CD14-positive monocyte (primary cell): ENCODE data around the gene MAP7. TPM values are rescaled to one million over a fixed set of nuclear protein-coding genes. Genes with fewer than 3 reads are reported as not detected.

ENCODE experiments used
- DNase-seq, 3 donors: peaks; one replicate each; pipeline ENCODE4 v3.0.0-alpha.2; 2011 to 2022
- H2AFZ ChIP-seq: 2 replicates; pipeline ENCODE4 v1.6.0; 2012; ENCODE audit warnings: mild to moderate bottlenecking, low read depth, low read length, inconsistent platforms; ENCODE audit not compliant: insufficient read depth, poor library complexity, severe bottlenecking
- H3K27ac ChIP-seq, 2 donors: 1 replicate in 1 of 2; 2 replicates in 1 of 2; pipeline ENCODE4 v1.5.1; 2012 to 2013; ENCODE audit warnings: low read length in 2 of 2, control low read depth in 1 of 2, inconsistent platforms in 1 of 2, low read depth in 1 of 2, mild to moderate bottlenecking in 1 of 2
- H3K27me3 ChIP-seq, 2 donors: one replicate each; pipeline versions ENCODE4 v1.6.0 to v1.6.1; 2011 to 2013; ENCODE audit warnings: low read length in 2 of 2; ENCODE audit not compliant: control insufficient read depth in 2 of 2, insufficient read depth in 2 of 2
- H3K36me3 ChIP-seq, 2 donors: replicated peaks in 1 of 2; 1 replicate in 1 of 2; 2 replicates in 1 of 2; pipeline versions ENCODE4 v1.5.1 to v1.6.1; 2012 to 2013; ENCODE audit warnings: low read length in 2 of 2, control low read depth in 1 of 2, inconsistent platforms in 1 of 2, mild to moderate bottlenecking in 1 of 2; ENCODE audit not compliant: insufficient read depth in 2 of 2, control insufficient read depth in 1 of 2
- H3K4me1 ChIP-seq, 2 donors: 1 replicate in 1 of 2; 2 replicates in 1 of 2; pipeline versions ENCODE4 v1.5.1 to v1.6.1; 2012 to 2013; ENCODE audit warnings: low read length in 2 of 2, control low read depth in 1 of 2, inconsistent platforms in 1 of 2, mild to moderate bottlenecking in 1 of 2, moderate library complexity in 1 of 2; ENCODE audit not compliant: insufficient read depth in 2 of 2, control insufficient read depth in 1 of 2
- H3K4me2 ChIP-seq: replicated peaks from 2 replicates; pipeline ENCODE3; 2012; ENCODE audit warnings: low read length, moderate library complexity, mild to moderate bottlenecking; ENCODE audit not compliant: poor library complexity, severe bottlenecking; ENCODE audit errors: extremely low read depth
- H3K4me3 ChIP-seq, 3 experiments: fragments of 200-600 bp in 1 of 3; sonication (generic) in 1 of 3; replicated peaks in 1 of 3; 1 replicate in 2 of 3; 2 replicates in 1 of 3; pipeline ENCODE4 v1.5.1; 2011 to 2013; ENCODE audit warnings: low read length in 3 of 3, mild to moderate bottlenecking in 3 of 3, control low read depth in 2 of 3, low read depth in 2 of 3, inconsistent platforms in 1 of 3, moderate library complexity in 1 of 3
- H3K79me2 ChIP-seq: 2 replicates; pipeline ENCODE4 v1.6.0; 2012; ENCODE audit warnings: mild to moderate bottlenecking, control low read depth, inconsistent platforms, low read length, moderate library complexity; ENCODE audit not compliant: insufficient read depth
- H3K9ac ChIP-seq: 2 replicates; pipeline ENCODE4 v1.6.0; 2017; ENCODE audit warnings: low read length, mild to moderate bottlenecking; ENCODE audit not compliant: insufficient read depth, poor library complexity, severe bottlenecking
- H3K9me3 ChIP-seq, 2 donors: replicated peaks in 1 of 2; 1 replicate in 1 of 2; 2 replicates in 1 of 2; pipeline versions ENCODE4 v1.5.1 to v1.6.1; 2012 to 2013; ENCODE audit warnings: low read length in 2 of 2, control low read depth in 1 of 2; ENCODE audit not compliant: control insufficient read depth in 1 of 2, insufficient read depth in 1 of 2
- H4K20me1 ChIP-seq: 2 replicates; pipeline ENCODE4 v1.6.0; 2012; ENCODE audit warnings: mild to moderate bottlenecking, low read length, control low read depth, moderate library complexity; ENCODE audit not compliant: insufficient read depth
- H3K27ac Mint-ChIP-seq, 7 donors: one replicate each; pipeline ENCODE4 v1.8.0; 2020; ENCODE audit warnings: mild to moderate bottlenecking in 7 of 7, mixed read lengths in 7 of 7, moderate library complexity in 6 of 7, inconsistent platforms in 2 of 7
- H3K27me3 Mint-ChIP-seq, 3 donors: one replicate each; pipeline ENCODE4 v1.8.0; 2021 to 2022; ENCODE audit warnings: low read depth in 3 of 3, mild to moderate bottlenecking in 3 of 3, mixed read lengths in 3 of 3, moderate library complexity in 3 of 3, inconsistent platforms in 1 of 3
- H3K36me3 Mint-ChIP-seq, 2 donors: one replicate each; pipeline ENCODE4 v1.8.0; 2020; ENCODE audit warnings: mixed read lengths in 2 of 2, inconsistent platforms in 1 of 2, mild to moderate bottlenecking in 1 of 2
- H3K4me1 Mint-ChIP-seq: one replicate; pipeline ENCODE4 v1.8.0; 2020; ENCODE audit warnings: mild to moderate bottlenecking, mixed read lengths
- H3K4me3 Mint-ChIP-seq, 2 donors: one replicate each; pipeline ENCODE4 v1.8.0; 2020; ENCODE audit warnings: mild to moderate bottlenecking in 2 of 2, mixed read lengths in 2 of 2, moderate library complexity in 1 of 2
- H3K9me3 Mint-ChIP-seq, 7 donors: one replicate each; pipeline ENCODE4 v1.8.0; 2020 to 2022; ENCODE audit warnings: mixed read lengths in 7 of 7, mild to moderate bottlenecking in 6 of 7, moderate library complexity in 6 of 7, inconsistent platforms in 2 of 7
- WGBS: methylation state at CpG from one replicate; pipeline ENCODE4 v1.1.5; 2013; ENCODE audit warnings: missing lambda C conversion rate; ENCODE audit not compliant: insufficient coverage; 5-methylcytosine and 5-hydroxymethylcytosine counted together
- intact Hi-C, 2 donors: fragments of 100-400 bp; cut with micrococcal nuclease; formaldehyde crosslinking; loops; one replicate each; pipeline versions ENCODE4 v1.15.0 to v1.15.1; 2023
- polyA plus RNA-seq, 3 donors: library from polyadenylated mRNA; depleted of rRNA in 1 of 3; unstranded in 2 of 3; stranded (reverse) in 1 of 3; fragments of 300-500 nt in 2 of 3; fragments of >200 nt in 1 of 3; fragmentation: Illumina TruSeq in 2 of 3; gene quantifications; 1 replicate in 2 of 3; 2 replicates in 1 of 3; pipeline ENCODE4 v1.2.3, GENCODE V29; 2012 to 2021
- TF ChIP-seq, protein P1 (sequence below): fragments of 200-600 bp; IDR thresholded peaks from one replicate; pipeline ENCODE4 v1.8.0; 2022; ENCODE audit warnings: antibody characterized with exemption, mild to moderate bottlenecking

Gene MAP7
- polyA plus RNA-seq, 3 donors, result 0.67 to 1.6 (median 1.2) TPM

DNA sequence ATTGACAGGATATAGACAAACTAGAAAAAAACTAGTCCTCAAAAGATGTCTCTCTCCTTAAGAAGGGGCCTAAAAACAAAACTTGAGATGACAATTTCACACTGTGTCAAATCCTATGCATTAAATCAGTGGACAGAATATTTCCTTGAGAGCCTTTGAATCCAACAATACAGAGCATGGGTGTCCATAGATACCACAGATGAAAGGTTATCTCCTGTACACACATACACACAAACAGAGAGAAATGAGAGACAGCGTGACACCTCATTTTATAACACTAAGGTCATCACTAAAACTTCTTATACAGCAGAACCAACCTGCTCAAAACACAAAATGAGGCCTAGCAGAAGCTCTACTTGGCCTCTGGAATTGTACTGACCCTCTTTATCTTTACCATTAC is 55.5 kb downstream of the MAP7 start:
- Histone ChIP-seq H2AFZ (no peak overlapping the region), H3K36me3 (no peaks in the 10 kb centered on the region), H3K9me3 (no peaks in the 10 kb centered on the region), H3K4me2 (no peak overlapping the region), H3K4me1 (no peaks in the 10 kb centered on the region), H3K9ac (no peak overlapping the region), H3K79me2 (no peaks in the 10 kb centered on the region), H4K20me1 (no peaks in the 10 kb centered on the region), H3K4me3 (no peak overlapping the region), H3K27ac (no peak overlapping the region), H3K27me3 (no peaks in the 10 kb centered on the region)
- intact Hi-C loops, result no loop called here
- H3K4me1 Mint-ChIP-seq, result no peaks in the 10 kb centered on the region
- DNase-seq, result no peak
- H3K4me3 Mint-ChIP-seq, result no peak overlapping the region
- WGBS, result 100% methylated on average over 1 of the region's 1 CpG
- H3K36me3 Mint-ChIP-seq, result no peaks in the 10 kb centered on the region
- peaks cover 0 to 3% (median 1%) of the 10 kb centered on the region in 3 donors for H3K27me3 Mint-ChIP-seq
- TF ChIP-seq, protein P1, sequence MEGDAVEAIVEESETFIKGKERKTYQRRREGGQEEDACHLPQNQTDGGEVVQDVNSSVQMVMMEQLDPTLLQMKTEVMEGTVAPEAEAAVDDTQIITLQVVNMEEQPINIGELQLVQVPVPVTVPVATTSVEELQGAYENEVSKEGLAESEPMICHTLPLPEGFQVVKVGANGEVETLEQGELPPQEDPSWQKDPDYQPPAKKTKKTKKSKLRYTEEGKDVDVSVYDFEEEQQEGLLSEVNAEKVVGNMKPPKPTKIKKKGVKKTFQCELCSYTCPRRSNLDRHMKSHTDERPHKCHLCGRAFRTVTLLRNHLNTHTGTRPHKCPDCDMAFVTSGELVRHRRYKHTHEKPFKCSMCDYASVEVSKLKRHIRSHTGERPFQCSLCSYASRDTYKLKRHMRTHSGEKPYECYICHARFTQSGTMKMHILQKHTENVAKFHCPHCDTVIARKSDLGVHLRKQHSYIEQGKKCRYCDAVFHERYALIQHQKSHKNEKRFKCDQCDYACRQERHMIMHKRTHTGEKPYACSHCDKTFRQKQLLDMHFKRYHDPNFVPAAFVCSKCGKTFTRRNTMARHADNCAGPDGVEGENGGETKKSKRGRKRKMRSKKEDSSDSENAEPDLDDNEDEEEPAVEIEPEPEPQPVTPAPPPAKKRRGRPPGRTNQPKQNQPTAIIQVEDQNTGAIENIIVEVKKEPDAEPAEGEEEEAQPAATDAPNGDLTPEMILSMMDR, result no peak
- no peak overlapping the region for H3K27ac Mint-ChIP-seq
- H3K9me3 Mint-ChIP-seq, result no peaks in the 10 kb centered on the region

DNA sequence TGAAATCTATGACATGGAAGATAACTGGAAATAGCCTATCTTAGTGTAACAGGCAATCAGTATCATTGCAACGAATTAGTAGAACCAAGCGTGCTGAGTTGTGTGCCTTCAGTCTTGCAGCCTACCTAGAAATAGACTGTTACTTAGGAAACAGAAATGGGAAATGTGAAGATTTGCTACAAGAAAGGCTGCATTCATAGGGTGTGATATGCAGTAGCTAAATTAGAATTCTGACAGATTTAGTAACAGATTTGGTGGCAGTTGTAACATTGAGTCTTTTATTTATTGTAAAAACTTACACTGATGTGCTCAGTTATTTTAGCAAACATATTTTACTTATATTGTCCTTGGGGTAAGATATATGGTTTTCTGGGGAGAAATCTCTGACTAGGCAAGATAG is 56.2 kb downstream of the MAP7 start:
- Histone ChIP-seq H3K27ac (no peak overlapping the region), H3K27me3 (no peaks in the 10 kb centered on the region), H3K4me3 (no peak overlapping the region), H2AFZ (no peak overlapping the region), H3K4me1 (no peaks in the 10 kb centered on the region), H3K9ac (no peak overlapping the region), H4K20me1 (no peaks in the 10 kb centered on the region), H3K36me3 (no peaks in the 10 kb centered on the region), H3K4me2 (no peak overlapping the region), H3K9me3 (no peaks in the 10 kb centered on the region), H3K79me2 (no peaks in the 10 kb centered on the region)
- H3K4me3 Mint-ChIP-seq, result no peak overlapping the region
- peaks cover 0 to 3% (median 1%) of the 10 kb centered on the region in 3 donors for H3K27me3 Mint-ChIP-seq
- no peaks in the 10 kb centered on the region for H3K36me3 Mint-ChIP-seq
- no peaks in the 10 kb centered on the region for H3K4me1 Mint-ChIP-seq
- no peaks in the 10 kb centered on the region for H3K9me3 Mint-ChIP-seq
- 100% methylated on average over 1 of the region's 2 CpGs for WGBS
- DNase-seq, result no peak
- TF ChIP-seq, protein P1, result no peak
- intact Hi-C loops, result no loop called here
- H3K27ac Mint-ChIP-seq, result no peak overlapping the region
